Fibroblast of lung (primary cell): Measurements from ENCODE around the gene STK10.

Experiments used
- CTCF ChIP-seq, 2 donors: IDR thresholded peaks in 1 of 2; conservative IDR thresholded peaks in 1 of 2; 1 replicate in 1 of 2; 2 replicates in 1 of 2; pipeline ENCODE4 v1.5.1; 2011 to 2012; ENCODE audit warnings: low read length in 2 of 2, control low read depth in 1 of 2, inconsistent platforms in 1 of 2, low read depth in 1 of 2, mild to moderate bottlenecking in 1 of 2
- EZH2 ChIP-seq: IDR thresholded peaks from 2 replicates; pipeline ENCODE4 v1.5.1; 2012; ENCODE audit warnings: low read length, control low read depth, mild to moderate bottlenecking; ENCODE audit errors: missing control alignments

- TF ChIP-seq CTCF (conservative IDR thresholded peaks at IDR 0.05 in 1 of 2, IDR thresholded peaks at IDR 0.05 in 1 of 2; ENCODE audit: low read depth in 1 of 2, low read length in 2 of 2) (no peak), EZH2 (no peak)
Observed at GRCh38 chr5:172219296-172219695, 31.3 kb upstream of the STK10 start.
